HG03521 (cell line): ENCODE measurements around the gene ARID1B.

Experiments
- ATAC-seq: cut with Tn5 transposase; IDR thresholded peaks from one replicate; pipeline ENCODE4 v1.9.1; 2021; ENCODE audit warnings: mild to moderate bottlenecking, moderate library complexity; ENCODE audit not compliant: unreplicated experiment

Gene ARID1B

GRCh38 chr6:157217894-157218370 lies 440.8 kb downstream of the ARID1B start:
- ATAC-seq: no peak

GRCh38 chr6:157218371-157219198 lies 441.4 kb downstream of the ARID1B start:
- no peak for ATAC-seq

GRCh38 chr6:157219201-157220200 lies 442.3 kb downstream of the ARID1B start:
- no peak for ATAC-seq

GRCh38 chr6:157220485-157220884 lies 443.3 kb downstream of the ARID1B start:
- no peak for ATAC-seq

DNA sequence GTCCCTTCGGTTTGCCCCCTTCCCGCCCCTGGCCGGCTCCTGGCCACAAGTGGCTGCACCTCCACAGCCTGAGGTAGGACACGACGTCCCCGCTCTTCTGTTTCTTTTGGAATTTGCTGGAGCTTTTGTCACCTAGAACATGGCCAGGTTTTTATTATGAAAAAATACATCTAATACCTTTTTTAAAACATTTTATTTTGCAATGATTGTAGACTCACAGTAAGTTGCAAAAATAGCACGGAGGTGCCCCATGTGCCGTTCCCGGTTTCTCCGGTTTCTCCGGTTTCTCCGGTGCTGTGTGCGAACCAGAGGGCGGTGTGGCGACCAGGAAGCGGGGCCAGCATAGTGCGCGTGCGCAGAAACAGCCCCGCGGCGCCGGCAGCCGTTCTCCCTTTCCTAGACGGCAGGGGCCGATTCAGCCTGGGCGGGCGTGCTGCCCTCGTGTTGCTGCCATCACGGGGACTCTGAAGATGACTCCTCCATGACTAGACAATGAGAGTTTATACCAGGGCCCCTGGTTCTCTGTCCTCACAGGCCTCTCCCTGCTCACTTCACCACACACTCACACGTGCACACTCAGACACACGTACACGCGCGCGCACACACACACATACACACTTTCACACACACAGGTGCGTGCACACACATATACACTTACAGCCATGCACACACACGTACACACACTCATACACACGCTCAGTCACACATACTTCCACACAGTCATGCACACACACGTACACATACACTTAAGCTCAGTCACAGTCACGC lies 444.1 kb downstream of the ARID1B start:
- no peak for ATAC-seq

DNA sequence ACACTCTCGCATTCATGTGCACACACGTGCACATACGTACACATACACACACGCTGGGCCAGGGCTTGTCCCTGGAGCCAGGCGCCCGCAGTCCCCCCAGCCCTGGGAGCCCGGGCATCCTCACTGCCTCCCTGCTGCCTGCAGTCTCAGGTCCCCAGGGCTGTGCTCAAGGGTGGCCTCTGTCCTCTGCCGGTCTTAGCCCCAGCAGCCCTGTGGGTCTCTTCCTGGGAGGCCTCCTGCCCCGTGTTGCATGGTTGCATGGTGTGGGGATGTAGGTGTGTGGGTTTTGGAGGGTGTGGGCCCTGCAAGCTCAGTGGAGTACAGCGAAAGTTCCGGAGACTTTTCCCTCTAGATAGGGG lies 444.6 kb downstream of the ARID1B start:
- no peak for ATAC-seq

GRCh38 chr6:157222201-157222981 lies 445.2 kb downstream of the ARID1B start:
- no peak for ATAC-seq

- ATAC-seq: no peak
These were observed 445.8 kb downstream of the ARID1B start for GRCh38 chr6:157223021-157223430.

DNA sequence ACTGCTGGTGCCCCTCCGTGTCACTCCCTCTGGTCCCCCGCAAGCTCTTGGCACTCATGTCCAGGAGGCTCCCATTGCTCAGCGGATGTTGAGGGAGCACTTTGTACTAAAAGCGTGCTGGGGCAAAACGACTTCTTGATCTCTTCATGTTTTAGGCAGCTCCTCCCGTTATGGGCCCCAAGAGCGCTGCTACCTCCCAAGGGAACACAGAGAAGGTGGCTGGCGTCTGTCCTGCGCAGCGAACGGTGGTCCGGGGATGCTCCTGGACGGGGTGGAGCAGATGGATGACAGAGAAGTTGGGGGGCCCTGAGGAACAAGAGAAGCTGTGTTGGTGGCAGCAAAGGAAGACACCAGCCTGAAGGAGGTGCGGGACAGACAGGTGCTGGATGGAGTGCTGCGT lies 446.3 kb downstream of the ARID1B start:
- ATAC-seq: no peak

DNA sequence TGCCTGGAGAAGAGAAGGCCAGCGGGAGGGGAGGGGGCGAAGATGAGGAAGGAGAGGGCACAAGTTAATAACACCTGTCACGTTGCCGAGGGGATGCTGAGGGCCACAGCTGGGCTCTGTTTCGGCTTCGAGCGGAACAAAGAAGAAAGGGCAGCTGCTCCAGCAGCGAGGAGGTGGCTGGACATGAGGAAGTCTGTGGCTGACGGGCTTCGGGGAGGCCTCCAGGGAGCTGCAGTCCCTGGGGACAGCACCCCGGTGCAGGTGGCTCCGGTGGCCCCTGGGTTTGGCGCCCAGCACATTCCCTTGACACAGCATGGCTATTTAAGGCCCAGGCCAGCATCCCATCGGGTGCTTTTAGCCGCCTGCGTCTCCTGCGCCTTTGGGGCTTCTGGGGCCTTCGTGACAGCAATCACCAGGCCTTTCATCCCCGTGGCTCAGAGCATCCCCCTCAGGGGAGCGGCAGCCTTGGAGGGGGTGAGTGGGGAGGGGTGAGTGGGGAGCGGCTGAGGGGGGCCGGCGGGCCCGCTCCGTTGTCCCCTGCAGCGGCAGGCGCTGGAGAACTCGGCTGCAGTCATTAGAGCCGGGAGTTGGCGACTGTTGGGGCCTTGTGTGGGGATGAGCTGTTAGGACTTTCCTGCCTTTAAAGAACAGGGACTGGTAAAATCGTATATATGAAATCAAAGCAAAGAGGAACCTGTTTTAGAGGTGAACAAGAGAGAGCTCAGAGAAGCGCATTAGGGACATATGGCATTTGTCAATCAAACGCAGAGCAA lies 447.2 kb downstream of the ARID1B start:
- no peak for ATAC-seq

DNA sequence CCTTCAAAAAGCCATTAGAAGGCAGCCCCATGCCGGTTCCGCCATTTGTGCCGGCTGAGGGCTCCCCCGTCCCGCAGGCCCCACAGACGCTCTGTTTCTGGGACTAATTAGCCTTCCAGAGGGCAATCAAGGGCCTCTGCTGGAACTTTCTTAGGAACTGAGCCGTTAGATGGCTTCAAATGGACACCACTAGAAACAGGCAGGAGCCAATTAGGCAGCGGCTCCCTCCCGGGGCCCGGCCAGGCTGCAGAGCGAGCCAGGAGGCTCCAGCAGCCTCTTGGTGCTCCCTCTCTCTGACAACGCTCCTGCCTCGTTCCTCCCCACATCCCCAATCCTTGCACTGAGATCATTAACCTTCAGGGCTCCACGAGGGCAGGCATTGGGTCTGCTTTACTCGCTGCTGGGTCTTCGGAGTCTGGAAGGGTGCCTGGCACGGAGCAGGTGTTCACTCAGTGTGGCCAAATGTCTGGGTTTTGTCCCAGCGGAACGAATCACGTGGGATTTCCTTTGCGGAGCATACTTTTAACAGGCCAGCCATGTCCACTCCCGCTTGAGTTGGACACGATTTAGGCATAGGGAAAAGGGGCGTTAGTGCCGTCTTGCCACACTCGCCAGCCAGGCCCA lies 447.9 kb downstream of the ARID1B start:
- no peak for ATAC-seq

DNA sequence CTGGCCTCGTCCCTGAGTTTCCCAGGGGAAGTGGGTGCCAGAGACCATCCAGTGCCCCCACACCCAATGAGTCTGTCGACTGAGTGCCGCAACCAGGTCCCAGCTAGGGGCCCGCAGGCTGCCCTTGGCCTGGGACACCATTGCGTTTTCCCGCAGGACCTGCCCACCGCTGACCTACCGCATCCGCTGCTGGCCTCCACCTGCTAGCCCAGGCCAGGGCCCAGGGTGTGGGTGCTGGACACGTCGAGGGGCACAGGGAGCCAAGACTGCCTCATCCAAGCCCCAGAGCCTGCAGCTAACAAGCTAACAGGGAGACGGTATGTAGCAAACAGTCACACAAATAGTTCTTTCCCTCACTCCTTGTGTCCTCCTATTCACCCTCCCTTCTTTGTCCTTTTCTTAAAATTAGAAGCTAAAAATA lies 448.4 kb downstream of the ARID1B start:
- no peak for ATAC-seq

- no peak for ATAC-seq
These were observed 448.9 kb downstream of the ARID1B start for GRCh38 chr6:157226026-157226625.

DNA sequence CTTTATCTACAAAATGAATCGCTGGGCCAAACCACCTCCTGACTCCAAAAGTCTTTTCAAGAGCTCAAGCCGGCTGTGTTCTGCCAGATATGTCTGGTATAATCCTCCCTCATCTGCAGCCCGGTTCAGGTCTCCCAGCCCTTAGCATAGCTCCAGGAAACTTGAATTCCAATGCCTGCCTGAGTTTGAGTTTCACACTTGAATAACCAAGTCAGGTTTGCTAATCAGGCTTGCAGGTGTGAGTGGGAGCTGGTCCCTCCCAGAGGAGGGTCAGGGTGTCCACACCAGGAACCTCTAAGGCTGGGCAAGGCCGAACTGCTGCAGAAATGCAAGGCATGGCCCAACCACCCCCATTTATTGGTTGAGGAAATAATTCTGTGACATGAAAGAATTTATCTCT lies 449.6 kb downstream of the ARID1B start:
- no peak for ATAC-seq

DNA sequence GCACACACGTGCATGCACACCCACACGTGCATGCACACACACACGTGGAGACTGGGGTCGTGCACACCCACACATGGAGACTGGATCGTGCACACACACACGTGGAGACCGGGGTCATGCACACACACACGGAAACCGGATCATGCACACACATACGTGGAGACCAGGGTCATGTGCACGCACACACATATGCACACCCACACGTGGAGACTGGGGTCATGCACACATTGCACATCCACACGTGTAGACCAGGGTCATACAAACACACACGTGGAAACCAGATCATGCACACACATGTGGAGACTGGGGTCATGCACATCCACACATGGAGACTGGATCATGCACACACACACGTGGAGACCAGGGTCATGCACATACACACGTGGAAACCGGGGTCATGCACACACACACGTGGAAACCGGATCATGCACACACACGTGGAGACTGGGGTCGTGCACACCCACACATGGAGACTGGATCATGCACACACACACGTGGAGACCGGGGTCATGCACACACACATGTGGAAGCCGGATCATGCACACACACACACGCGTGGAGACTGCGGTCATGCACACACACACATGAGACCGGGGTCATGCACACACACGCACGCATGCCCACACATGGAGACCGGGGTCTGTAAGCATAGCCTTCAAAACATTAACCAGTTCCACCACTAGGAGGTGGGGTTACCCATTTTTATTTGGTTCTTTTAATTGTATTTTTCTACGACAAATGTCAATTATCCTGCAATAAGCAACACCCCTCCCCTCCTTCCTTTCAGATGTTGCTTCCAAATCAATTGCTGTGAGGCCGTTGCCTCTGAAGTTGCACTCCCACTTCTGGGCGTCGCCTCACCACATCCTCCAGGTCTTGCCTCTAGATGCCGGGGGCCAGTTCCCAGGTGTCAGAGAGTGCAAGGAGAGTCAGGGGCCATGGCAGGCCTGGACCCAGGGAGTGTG lies 450.3 kb downstream of the ARID1B start:
- no peak for ATAC-seq

- ATAC-seq: no peak
These were observed 451.4 kb downstream of the ARID1B start for GRCh38 chr6:157228426-157229131.

DNA sequence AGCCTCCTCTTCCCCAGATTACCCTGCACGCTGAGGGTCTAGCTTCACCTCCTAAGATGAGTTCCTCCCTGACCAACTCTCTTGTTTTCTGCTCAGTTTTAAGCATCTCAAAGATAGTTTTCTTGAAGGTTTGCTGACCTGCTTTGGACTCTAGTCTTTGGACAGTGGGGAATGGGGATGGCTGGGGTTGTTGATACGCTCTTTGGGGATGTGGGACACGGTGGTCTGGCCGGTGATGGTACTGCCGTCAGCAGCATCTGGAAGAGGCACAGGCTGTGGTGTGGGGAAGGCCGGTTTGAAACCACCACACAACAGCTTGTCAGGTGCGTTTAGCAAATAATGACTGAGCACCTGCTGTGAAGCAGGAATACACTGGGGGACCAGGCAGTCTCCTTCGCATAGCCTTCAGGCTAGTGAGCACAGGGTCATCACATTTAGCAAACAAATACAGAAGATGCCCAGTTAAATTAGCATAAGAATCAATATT lies 452.0 kb downstream of the ARID1B start:
- no peak for ATAC-seq
